Activated CD4-positive, CD25-positive, alpha-beta regulatory T cell (primary cell): Measurements from ENCODE around the gene UBR1.
"Not testable (repeated sequence)": the region's sequence is repeated elsewhere in the genome, so short reads cannot be mapped to it uniquely, and the experiment has no call there.

Experiments used
- DNase-seq, 4 experiments: peaks; one replicate each; lab custom pipeline; 2025; lab: John Stamatoyannopoulos, UW

UBR1 gene

DNA sequence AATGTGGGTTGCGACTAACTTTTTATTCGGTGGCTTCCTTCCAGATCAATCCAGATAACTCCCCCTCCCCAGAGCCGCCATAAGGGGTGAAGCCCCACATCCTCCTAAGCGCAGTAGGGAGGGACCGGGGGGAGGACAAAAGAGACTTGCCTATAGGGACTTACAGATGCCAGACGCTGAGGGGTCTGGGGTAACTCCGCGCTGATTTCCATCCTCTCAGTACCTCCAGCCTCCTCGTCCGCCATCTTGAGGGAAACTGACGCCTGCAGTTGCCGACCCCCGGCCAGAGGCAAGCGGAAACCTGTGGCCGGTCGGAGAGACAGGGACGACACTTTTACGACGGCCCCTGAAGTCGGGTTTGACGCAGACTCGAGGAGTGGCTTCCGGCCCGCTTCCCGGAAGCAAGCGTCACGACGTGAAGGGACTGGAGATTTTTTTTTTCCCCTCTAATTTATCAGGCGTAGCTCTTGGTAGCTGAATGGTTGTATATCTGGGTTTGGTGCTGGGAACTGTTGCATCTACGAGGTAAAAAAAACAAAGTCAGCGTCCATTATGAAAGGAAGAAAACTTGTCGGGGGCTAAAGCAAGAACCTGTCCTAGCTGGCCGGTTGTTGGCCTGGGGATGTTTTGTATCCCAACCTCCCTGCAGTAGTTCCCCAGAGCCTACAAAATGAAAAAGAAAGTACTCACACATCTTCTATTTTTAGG, at the start of gene UBR1:
Gene UBR1, minus strand, starts transcription at position 261 of the 708 bp plus-strand sequence. Its CDS starts 16 bp downstream, at position 245.
- peak; percentile 68 to 77 (median 74) for DNase-seq

DNA sequence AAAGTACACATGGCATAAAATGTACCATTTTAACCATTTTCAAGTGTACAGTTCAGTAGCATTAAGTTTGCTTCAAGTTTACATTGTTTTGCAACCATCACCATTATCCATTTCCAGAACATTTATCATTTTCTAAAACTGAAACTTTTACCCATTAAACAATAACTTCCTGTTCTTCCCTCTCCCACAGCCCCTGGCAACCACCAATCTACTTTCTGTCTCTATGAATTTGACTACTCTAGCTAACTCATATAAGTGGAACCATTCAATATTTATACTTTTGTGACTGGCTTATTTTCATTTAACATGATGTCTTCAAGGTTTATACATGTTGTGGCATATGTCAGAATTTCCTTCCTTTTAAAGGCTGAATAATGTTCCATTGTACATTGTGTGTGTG, 47.4 kb upstream of the UBR1 start:
- DNase-seq: no peak

DNA sequence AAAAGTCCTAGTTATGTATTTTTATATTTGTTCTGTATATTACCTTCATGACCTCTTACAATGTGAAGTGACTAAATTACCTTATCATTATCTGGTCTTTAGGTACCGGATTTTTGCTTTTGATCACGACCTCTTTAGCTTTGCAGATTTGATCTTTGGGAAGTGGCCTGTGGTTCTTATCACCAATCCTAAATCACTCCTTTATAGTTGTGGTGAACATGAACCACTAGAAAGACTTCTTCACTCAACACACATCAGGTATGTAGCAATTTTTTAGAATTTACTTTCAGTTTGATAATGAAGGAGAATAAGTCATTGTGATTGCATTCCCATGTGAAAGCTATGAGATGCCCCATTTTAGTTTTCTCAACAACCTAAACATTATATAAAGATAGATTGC, 45.9 kb upstream of the UBR1 start:
- no peak for DNase-seq

DNA sequence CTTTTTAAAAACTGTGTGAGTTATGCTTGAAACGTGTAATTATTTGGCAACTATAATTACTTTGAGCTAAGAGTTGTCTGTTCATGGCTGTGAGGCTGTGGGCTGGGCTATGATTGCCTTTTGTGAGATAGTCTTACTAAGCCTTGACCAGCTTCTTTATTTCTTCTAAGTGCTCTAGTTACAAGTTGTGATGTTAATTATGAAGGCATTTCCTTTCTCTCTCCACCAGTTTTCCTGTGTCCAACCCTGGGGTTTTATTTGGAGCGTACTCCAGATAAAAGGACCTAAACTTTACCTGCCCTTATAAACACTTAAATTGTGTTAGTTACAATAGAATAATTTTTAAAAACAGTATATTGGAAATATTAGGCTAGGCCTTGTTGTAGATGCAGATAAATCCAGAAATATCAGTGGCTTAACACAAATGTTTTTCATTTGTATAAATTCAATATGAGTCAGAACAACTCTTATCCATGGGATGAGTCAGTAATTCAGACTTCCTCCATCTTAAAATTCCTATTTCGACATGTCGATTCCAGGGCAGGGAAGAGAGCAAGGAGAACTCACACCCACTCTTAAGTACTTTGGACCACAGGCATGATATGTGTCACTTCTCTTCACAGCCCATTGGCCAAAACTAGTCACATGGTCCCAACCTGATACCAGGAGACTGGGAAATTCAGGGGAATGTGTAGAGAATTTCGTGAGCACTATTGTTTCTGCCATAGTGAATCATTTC, 44.5 kb upstream of the UBR1 start:
- no peak for DNase-seq

DNA sequence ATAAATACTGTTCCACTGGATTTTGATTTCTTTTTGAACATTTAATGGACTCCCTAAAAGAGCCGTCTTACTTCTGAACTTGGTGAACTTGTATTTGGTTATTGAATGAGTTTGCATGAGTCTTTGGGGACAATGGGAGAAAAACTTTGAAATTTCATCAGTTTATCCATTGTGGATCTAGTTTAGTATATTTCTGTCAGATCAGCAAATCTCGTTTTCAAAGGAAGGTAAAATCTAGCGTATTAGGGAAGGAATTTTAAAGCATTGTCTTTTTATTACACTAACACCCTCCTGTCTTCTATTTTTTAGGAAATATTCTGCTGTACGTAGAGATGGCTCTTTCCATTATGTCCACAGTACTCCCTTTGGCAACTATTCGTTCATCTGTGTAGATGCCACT, 40.3 kb upstream of the UBR1 start:
- DNase-seq: no peak

DNA sequence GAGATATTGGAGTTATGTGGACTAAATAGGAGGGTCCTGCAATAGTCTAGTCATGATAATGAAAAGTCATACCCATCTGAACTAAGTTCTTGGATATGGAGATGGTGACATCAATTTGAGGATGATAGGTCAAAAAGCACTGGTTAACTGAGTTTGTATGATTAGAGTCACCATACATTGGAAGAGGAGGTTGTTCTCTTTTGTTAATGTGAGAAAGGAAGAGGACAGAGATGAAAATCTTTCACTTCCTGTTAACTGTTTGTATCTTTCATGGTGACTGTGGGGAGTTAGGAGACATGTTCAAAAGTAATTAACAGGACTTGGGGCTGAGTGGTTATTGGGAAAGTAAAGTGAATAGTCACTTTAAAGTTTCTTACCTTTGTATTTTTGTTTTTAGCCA, 38.7 kb upstream of the UBR1 start:
- DNase-seq: no peak

DNA sequence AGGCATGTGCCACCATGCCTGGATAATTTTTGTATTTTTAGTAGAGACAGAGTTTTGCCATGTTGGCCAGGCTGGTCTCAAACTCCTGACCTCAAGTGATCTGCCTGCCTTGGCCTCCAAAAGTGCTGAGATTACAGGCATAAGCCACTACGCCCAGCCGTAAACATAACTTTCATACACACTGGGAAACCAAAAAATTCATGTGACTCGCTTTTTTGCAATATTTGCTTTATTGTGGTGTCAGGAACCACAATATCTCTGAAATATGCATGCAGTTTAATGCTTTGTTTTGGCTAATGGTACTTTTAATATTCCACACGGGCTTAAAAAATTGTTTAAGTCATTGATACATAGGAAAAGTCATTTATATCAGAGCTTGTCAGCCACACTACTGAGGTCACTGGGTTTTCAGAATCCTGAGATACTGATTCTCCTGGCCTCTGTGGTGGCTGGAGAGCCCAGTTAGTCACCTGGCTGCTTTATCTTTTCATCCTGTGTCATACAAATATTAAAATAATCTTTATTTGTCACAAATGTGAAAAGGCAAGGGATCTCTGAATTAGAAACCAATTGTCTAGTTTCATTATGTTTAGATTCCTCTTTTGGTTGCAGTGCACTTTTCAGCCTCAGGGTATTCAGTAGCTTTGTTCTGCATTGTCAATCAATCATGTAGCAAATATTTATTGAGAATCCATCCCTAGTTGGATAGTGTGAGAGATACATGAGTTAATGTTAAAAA, 37.5 kb upstream of the UBR1 start:
- no peak for DNase-seq

DNA sequence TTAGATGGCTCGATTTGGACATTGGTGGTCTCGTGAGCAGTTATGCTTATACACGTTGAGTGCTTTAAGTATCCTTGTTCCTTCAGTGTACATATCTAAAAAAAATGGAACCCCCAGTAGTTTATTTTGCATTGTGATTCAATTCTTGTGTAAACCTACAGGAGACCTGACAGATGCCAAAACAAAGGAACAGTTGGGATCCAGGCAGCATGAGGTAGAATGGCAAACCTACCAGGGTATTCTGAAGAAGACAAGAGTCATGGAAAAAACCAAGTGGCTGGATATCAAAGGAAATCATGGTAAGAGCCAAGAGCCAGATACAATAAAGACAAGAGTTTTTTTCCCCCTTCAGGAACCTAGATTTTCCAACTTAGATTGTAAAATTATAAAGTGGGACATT, 29.5 kb upstream of the UBR1 start:
- DNase-seq: no peak

DNA sequence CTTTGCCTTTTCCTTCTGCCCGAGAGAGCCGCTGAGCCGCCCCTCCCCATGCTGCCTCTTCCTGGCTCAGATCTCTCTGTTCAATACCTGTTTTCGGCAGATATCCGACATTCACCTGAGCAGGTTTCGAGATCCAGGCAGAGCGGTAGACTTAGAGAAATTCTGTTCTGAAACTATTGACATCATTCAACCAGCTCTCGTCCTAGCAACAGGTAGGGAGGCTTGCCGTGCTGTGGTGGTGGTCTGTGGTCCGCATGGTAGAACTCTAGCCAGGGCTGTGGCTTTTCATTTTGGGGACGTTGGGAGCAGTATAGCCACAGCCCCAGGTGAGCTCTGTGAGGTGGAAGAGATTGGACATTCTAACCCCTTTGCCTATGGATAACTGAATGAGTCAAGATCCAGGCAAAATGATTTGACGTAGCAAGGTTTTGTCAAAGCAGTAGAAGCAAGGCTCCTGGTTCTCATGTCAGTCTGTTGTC, 28.4 kb upstream of the UBR1 start:
- no peak for DNase-seq

DNA sequence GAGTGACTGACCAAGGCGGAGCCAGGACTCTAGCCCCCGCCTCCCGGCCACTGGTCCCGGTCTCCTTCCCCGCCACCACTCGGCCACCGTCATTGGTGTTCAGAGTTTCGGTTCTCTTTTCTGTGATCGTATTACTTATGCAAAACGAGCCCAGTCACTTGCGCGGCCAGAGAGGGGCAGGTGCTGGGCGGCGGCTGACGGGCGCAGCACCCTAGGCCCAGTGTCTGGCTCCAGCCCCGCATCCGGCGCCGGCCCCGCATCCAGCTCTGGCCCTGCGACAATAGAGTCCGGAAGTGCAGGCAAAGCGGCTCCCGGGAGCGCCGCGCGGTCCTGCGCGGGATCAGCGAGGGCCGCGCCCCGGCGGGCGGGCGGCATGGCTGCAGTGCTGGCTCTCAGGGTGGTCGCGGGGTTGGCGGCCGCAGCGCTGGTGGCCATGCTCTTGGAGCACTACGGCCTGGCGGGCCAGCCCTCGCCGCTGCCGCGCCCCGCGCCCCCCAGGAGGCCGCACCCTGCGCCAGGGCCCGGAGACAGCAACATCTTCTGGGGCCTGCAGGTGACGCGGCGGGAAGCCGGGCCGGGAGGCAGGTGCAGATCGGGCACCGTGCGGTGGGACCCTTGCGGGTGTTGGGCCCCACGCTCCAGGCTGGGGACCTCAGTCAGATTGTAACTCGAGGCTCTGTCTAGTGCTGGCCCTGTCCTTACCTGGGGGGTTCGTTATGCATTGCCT, 27.8 kb upstream of the UBR1 start, which contains the start of gene TMEM62:
Gene TMEM62, plus strand, starts transcription at position 157 of the 727 bp plus-strand sequence. Its CDS starts 217 bp downstream, at position 374.
- DNase-seq: peak; percentile 38 to 49 (median 44)

DNA sequence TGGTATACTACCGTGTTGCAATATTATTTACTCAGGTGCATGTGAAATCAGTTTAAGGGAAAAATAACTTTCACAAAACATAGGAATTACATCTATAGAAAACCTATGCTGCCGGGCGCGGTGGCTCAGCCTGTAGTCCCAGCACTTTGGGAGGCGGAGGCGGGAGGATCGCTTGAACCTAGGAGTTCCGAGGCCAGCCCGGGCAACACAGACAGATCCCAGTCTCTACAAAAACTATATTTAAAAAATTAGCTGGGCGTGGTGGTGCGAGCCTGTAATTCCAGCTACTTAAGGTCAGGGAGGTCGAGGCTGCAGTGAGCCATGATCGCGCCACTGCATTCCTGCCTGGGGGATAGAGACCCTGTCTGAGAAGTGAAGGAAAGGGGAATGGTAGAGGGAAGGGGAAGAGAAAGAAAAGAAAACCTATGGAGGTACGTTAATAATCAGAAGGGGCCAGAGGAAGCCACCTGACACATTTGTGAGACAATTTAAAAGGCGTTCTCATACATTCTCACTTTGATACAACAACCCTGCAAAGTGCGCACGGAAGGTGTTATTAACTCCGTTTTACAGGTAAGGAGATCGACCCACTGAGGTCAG, 27.1 kb upstream of the UBR1 start:
- DNase-seq: no peak

DNA sequence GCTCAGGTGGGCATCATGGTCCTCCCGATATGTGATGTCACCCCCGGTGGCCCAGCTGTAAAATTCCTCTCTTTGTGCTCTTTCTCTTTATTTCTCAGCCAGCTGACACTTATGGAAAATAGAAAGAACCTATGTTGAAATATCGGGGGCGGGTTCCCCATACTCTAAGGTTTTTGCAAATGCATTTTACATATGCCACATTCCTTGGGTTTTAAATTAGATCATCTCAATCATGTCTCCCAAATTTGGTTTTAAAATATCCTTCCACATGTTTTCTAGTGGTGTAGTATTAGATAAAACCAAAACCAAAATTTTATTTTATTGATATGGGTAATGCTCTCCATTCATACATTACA, 23.1 kb upstream of the UBR1 start:
- no peak for DNase-seq

DNA sequence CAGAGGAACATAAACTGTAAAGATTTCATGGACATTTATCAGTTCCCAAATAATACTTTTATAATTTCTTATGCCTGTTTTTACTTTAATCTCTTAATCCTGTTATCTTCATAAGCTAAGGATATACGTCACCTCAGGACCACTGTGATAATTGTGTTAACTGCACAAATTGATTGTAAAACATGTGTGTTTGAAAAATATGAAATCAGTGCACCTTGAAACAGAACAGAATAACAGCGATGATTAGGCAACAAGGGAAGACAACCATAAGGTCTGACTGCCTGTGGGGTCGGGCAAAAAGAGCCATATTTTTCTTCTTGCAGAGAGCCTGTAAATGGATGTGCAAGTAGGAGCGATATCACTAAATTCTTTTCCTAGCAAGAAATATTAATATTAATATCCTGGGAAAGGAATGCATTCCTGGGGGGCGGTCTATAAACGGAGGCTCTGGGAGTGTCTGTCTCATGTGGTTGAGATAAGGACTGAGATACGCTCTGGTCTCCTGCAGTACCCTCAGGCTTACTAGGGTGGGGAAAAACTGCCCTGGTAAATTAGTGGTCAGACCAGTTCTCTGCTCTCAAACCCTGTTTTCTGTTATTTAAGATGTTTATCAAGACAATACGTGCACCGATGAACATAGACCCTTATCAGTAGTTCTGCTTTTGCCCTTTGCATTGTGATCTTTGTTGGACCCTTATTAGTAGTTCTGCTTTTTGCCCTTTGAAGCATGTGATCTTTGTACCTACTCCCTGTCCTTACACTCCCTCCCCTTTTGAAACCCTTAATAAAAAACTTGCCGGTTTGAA, 22.5 kb upstream of the UBR1 start:
- DNase-seq: not testable (repeated sequence)

DNA sequence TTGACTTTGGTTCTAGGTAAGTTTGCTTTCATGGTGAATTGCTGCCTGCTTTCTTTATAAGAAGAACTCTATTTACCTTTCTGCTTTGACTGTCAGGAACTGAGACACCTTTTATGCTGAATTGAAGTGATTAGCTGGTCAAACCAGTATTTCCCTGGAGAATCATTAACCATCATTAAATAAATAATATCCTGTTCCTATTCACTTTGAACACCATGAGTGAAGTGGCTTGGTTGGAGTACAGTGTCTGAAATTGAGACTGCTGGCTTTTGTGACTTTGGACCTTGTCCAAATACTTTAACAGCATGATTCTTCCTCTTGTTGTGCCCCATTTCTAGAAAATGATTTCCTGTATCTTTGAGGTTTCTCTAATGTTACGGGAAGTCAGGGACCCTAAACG, 21.9 kb upstream of the UBR1 start:
- no peak for DNase-seq

DNA sequence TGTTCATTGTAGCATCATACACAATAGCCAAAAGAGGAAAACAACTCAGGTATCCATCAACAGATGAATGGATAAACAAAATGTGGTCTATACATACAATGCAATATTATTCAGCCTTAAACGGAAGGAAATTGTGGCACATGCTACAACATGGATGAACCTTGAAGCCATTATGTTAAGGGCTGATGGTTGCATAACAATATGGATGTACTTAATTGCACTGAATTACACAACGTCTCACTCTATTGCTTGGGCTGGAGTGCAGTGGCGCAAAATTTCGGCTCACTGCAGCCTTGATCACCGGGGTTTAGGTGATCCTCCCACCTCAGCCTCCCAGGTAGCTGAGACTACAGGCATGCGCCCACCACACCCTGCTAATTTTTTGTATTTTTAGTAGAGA, 20.5 kb upstream of the UBR1 start:
- DNase-seq: no peak

DNA sequence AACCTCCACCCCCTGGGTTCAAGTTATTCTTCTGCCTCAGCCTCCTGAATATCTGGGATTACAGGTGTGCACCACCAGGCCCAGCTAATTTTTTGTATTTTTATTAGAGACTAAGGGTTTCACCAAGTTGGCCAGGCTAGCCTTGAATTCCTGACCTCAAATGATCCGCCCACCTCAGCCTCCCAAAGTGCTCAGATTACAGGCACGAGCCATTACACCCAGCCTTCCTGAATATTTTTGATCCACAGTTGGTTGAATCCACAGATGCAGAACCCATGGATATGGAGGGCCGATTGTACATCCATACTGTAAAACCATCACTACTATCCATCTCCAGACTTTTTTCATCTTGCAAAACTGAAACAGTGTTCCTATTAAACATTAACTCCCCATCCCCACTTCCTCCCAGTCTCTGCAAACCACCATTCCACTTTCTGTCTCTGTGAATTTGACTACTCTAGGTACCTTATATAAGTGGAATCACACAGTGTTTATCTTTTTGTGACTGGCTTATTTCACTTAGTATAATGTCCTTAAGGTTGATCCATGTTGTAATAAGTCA, 19.3 kb upstream of the UBR1 start:
- DNase-seq: no peak

DNA sequence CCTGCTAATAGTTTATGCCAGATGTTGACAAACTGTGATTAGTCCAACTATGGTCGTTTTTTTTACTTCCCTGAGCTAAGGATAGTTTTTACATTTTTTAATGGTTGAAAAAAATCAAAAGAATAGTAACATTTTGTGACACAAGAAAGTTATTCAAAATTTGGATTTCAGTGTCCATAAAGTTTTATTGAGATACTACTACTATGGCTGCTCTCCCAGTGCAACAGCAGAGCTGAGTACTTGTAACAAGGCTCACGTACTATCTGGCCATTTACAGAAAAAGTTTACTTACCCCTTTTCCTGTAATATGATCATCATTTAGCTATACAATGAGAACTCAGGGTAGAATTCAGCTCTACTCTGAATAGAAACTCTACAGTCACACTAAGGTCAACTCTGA, 16.0 kb upstream of the UBR1 start:
- no peak for DNase-seq

DNA sequence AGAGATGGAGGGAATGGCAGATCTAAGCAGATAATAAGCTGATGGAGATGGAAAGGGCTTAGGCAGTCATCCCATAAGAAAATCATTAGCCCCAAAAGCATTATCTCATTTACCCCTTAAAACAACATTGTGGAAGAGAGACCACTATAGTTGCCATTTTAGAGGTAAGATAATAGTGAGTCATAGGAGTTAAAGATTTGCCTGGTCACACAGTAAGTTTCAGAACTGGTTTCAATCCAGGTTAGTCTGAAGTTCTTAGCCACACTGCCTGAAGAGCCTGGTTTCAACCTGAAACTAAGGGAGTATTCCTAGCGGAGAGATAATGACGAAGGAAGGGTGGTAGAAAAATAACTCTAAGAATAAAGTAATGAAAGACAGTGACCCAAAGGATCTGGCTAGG, 13.0 kb upstream of the UBR1 start:
- no peak for DNase-seq

DNA sequence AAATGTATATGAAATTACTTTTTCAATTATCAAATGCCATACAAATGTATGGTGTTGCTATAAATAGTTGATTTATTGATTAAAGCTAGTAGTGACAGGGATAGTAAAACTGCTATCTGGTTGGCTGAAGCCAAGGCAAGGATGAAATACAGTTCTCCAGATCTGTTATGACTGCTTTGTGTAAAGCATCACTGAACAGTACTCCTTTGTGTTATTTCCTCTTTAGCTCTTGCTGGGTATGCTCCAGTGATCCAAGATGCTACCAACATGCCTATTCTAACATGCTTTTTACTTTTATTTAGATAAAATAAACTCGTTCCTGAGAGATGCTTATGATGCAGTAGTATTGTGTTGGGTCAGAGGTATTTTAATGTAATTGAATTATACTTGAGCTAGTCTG, 12.4 kb upstream of the UBR1 start:
- no peak for DNase-seq

DNA sequence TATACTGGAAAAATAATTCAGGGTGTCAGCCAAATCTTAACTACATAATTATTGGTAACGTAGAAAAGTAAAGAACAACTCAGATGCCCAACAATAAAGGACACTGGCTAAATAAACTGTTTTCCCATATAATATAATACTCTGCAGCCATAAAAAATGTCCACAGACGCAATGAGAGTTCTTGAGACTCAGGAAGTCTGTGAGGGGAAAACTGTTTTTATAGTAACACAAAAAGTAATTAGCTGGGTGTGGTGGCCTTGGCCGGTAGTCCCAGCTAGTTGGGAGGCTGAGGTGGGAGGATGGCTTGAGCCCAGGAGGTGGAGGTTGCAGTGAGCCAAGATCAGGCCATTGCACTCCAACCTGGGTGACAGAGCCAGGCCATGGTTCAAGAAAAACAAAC, 5.5 kb upstream of the UBR1 start:
- DNase-seq: no peak

DNA sequence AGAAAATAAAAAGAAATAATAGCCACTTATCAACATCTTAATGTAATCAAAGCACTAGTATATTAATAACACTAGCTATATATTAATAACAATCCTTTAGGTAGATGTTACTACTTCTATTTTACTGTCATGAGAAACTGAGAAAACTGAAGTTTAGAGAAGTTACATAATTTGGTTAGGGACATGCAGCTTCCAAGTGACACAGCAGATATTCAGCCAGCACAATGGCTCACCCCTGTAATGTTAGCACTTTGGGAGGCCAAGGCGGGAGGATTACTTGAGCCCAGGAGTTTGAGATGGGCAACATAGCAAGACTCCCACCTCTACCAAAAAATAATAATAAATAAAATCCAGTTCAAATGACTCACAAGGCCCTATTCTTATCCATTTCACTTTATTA, 1.9 kb upstream of the UBR1 start:
- no peak for DNase-seq
